ENCODE measurements around the gene RINL. TPM values are rescaled to one million over a fixed set of nuclear protein-coding genes. Genes with fewer than 3 reads are reported as not detected.
A peak's percentile ranks its signal among the peaks of the same experiment; 100 is the strongest.
"Not testable (repeated sequence)": the region's sequence is repeated elsewhere in the genome, so short reads cannot be mapped to it uniquely, and the experiment has no call there.

Gene RINL
- total and polyA plus RNA-seq, 2 donors from 2014 or later: 9.5 to 13.0 TPM

GRCh38 chr19:38821230-38821825 lies 56.7 kb downstream of the RINL start:
- DNase-seq: peak in 1 of 5 donors; percentile 68
- H3K4me3 ChIP-seq (ENCODE audit: low read length in 3 of 3); H3K9ac ChIP-seq (ENCODE audit: low read length in 3 of 3); H3K4me1 ChIP-seq (ENCODE audit: control insufficient read depth in 2 of 3, insufficient read depth in 2 of 3, low read depth in 1 of 3, low read length in 3 of 3); H3K9me3 ChIP-seq (ENCODE audit: control insufficient read depth in 2 of 3, insufficient read depth in 1 of 3, low read length in 3 of 3); H3K27ac ChIP-seq (ENCODE audit: low read depth in 2 of 2, low read length in 2 of 2); FAIRE-seq; H3K27me3 ChIP-seq (ENCODE audit: control insufficient read depth, insufficient read depth, low read length): not testable (repeated sequence)
- intact Hi-C loops (cut with DNase I): loop anchor here (10.0 kb wide), 1 partner anchor 47 kb away; the partner anchor contains the start of gene LGALS7
- peaks cover 0 to 14% (median 9%) of the 10 kb centered on the region in 3 donors for H3K36me3 ChIP-seq (ENCODE audit: control insufficient read depth in 2 of 3, insufficient read depth in 3 of 3, low read length in 3 of 3)

DNA sequence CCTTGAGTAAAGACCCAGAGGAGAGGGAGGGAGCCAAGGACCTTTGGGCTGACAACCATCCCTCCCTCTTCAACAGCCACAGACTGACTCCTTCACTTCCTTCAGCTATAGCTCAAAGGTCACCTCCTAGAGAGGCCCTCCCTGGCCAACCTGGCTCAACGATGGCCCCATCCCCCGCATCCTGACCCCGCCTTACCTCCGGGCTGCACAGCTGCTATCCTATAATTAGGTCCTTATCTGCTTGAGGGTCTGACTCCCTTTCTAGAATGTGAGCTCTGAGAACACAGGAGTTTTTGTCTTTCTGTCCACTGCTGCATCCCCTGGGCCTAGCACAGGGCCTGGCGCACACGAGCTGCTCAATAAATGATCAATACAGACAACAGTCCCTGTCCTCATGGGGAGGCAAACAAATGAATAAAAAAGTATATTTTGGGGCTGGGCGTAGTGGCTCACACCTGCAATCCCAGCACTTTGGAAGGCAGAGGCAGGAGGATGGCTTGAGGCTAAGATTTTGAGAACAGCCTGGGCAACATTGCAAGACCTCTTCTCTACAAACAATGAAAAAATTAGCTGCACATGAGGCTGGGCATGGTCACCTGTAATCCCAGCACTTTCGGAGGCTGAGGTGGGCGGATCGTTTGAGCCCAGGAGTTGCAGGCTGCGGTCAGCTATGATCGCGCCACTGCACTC lies 58.7 kb downstream of the RINL start:
- peaks cover 0 to 20% (median 15%) of the 10 kb centered on the region in 3 donors for H3K36me3 ChIP-seq (ENCODE audit: control insufficient read depth in 2 of 3, insufficient read depth in 3 of 3, low read length in 3 of 3)
- TF ChIP-seq, protein P1, sequence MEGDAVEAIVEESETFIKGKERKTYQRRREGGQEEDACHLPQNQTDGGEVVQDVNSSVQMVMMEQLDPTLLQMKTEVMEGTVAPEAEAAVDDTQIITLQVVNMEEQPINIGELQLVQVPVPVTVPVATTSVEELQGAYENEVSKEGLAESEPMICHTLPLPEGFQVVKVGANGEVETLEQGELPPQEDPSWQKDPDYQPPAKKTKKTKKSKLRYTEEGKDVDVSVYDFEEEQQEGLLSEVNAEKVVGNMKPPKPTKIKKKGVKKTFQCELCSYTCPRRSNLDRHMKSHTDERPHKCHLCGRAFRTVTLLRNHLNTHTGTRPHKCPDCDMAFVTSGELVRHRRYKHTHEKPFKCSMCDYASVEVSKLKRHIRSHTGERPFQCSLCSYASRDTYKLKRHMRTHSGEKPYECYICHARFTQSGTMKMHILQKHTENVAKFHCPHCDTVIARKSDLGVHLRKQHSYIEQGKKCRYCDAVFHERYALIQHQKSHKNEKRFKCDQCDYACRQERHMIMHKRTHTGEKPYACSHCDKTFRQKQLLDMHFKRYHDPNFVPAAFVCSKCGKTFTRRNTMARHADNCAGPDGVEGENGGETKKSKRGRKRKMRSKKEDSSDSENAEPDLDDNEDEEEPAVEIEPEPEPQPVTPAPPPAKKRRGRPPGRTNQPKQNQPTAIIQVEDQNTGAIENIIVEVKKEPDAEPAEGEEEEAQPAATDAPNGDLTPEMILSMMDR (IDR thresholded peaks at IDR 0.05; ENCODE audit: borderline replicate concordance, extremely low read depth, insufficient read depth): no peak
- H3K27me3 ChIP-seq (ENCODE audit: control insufficient read depth, insufficient read depth, low read length): no peaks in the 10 kb centered on the region
- H3K9ac ChIP-seq (ENCODE audit: low read length in 3 of 3): no peak overlapping the region
- intact Hi-C loops (cut with DNase I): no loop called here
- no peak overlapping the region for H3K4me3 ChIP-seq (ENCODE audit: low read length in 3 of 3)
- peak overlapping the region in 1 of 2 donors; percentile 1 for H3K27ac ChIP-seq (ENCODE audit: low read depth in 2 of 2, low read length in 2 of 2)
- no peaks in the 10 kb centered on the region for H3K9me3 ChIP-seq (ENCODE audit: control insufficient read depth in 2 of 3, insufficient read depth in 1 of 3, low read length in 3 of 3)
- DNase-seq (peak in 4 of 5 donors; percentile 33 to 67 (median 62)), FAIRE-seq (no peak)
- H3K4me1 ChIP-seq (ENCODE audit: control insufficient read depth in 2 of 3, insufficient read depth in 2 of 3, low read depth in 1 of 3, low read length in 3 of 3): peaks cover 0 to 6% (median 4%) of the 10 kb centered on the region in 3 donors

Other genes with a start within 250 kb of the RINL start
- 606 TPM for gene ACTN4, start 230.6 kb downstream of the RINL start, total RNA-seq
- gene ACTN4, start 230.6 kb downstream of the RINL start, polyA plus RNA-seq (ENCODE audit: insufficient read depth, low read depth, low replicate concordance): 231 TPM
- gene CAPN12, start 133.8 kb downstream of the RINL start, total RNA-seq: 31.1 TPM
- 27.1 TPM for gene CAPN12, start 133.8 kb downstream of the RINL start, polyA plus RNA-seq (ENCODE audit: insufficient read depth, low read depth, low replicate concordance)
- 1.3 TPM for gene LGALS7, start 104.8 kb downstream of the RINL start, total RNA-seq
- not detected for gene LGALS7, start 104.8 kb downstream of the RINL start, polyA plus RNA-seq (ENCODE audit: insufficient read depth, low read depth, low replicate concordance)
- gene LGALS7B, start 89.1 kb downstream of the RINL start, total RNA-seq: not detected
- 3.7 TPM for gene LGALS7B, start 89.1 kb downstream of the RINL start, polyA plus RNA-seq (ENCODE audit: insufficient read depth, low read depth, low replicate concordance)
- gene LGALS4, start 65.3 kb downstream of the RINL start, total RNA-seq: 12.2 TPM
- gene LGALS4, start 65.3 kb downstream of the RINL start, polyA plus RNA-seq (ENCODE audit: insufficient read depth, low read depth, low replicate concordance): 1.2 TPM
- gene ECH1, start 46.5 kb downstream of the RINL start, total RNA-seq: 167 TPM
- 534 TPM for gene ECH1, start 46.5 kb downstream of the RINL start, polyA plus RNA-seq (ENCODE audit: insufficient read depth, low read depth, low replicate concordance)
- 278 TPM for gene HNRNPL, start 28.3 kb downstream of the RINL start, total RNA-seq
- gene HNRNPL, start 28.3 kb downstream of the RINL start, polyA plus RNA-seq (ENCODE audit: insufficient read depth, low read depth, low replicate concordance): 168 TPM
- 36.0 TPM for gene SIRT2, start 21.3 kb upstream of the RINL start, total RNA-seq
- 56.9 TPM for gene SIRT2, start 21.3 kb upstream of the RINL start, polyA plus RNA-seq (ENCODE audit: insufficient read depth, low read depth, low replicate concordance)
- 23.2 TPM for gene NFKBIB, start 21.7 kb upstream of the RINL start, total RNA-seq
- gene NFKBIB, start 21.7 kb upstream of the RINL start, polyA plus RNA-seq (ENCODE audit: insufficient read depth, low read depth, low replicate concordance): 37.6 TPM
- 0.47 TPM for gene CCER2, start 33.9 kb upstream of the RINL start, total RNA-seq
- not detected for gene CCER2, start 33.9 kb upstream of the RINL start, polyA plus RNA-seq (ENCODE audit: insufficient read depth, low read depth, low replicate concordance)
- gene SARS2, start 52.5 kb upstream of the RINL start, total RNA-seq: 30.6 TPM
- 34.8 TPM for gene SARS2, start 52.5 kb upstream of the RINL start, polyA plus RNA-seq (ENCODE audit: insufficient read depth, low read depth, low replicate concordance)
- 28.5 TPM for gene MRPS12, start 52.7 kb upstream of the RINL start, total RNA-seq
- gene MRPS12, start 52.7 kb upstream of the RINL start, polyA plus RNA-seq (ENCODE audit: insufficient read depth, low read depth, low replicate concordance): 110 TPM
- 32.3 TPM for gene FBXO17, start 97.5 kb upstream of the RINL start, total RNA-seq
- 44.3 TPM for gene FBXO17, start 97.5 kb upstream of the RINL start, polyA plus RNA-seq (ENCODE audit: insufficient read depth, low read depth, low replicate concordance)
- 8.3 TPM for gene FBXO27, start 154.3 kb upstream of the RINL start, total RNA-seq
- gene FBXO27, start 154.3 kb upstream of the RINL start, polyA plus RNA-seq (ENCODE audit: insufficient read depth, low read depth, low replicate concordance): 7.8 TPM
- gene ACP7, start 206.1 kb upstream of the RINL start, total RNA-seq: not detected
- 0.13 TPM for gene ACP7, start 206.1 kb upstream of the RINL start, polyA plus RNA-seq (ENCODE audit: insufficient read depth, low read depth, low replicate concordance)
- 55.6 TPM for gene PAK4, start 247.5 kb upstream of the RINL start, total RNA-seq
- 52.5 TPM for gene PAK4, start 247.5 kb upstream of the RINL start, polyA plus RNA-seq (ENCODE audit: insufficient read depth, low read depth, low replicate concordance)

Measured in kidney (tissue), 14 donors.